NCI-H82 treated with DMSO at 0.1 percent for 48 hours (cell line): ENCODE data around the gene FBLN7.
"Not testable (repeated sequence)": the region's sequence is repeated elsewhere in the genome, so short reads cannot be mapped to it uniquely, and the experiment has no call there.

Experiments used
- DNase-seq: peaks from one replicate; lab custom pipeline; 2025; ENCODE audit not compliant: unreplicated experiment; lab: John Stamatoyannopoulos, UW

Gene FBLN7

GRCh38 chr2:112181571-112182290 is 43.5 kb downstream of the FBLN7 start:
- DNase-seq = no peak

- no peak for DNase-seq
Measured at GRCh38 chr2:112182581-112183034, 44.4 kb downstream of the FBLN7 start.

GRCh38 chr2:112183327-112184025 is 45.3 kb downstream of the FBLN7 start:
- no peak for DNase-seq

GRCh38 chr2:112184121-112184520 is 45.9 kb downstream of the FBLN7 start:
- no peak for DNase-seq

GRCh38 chr2:112185131-112185530 is 46.9 kb downstream of the FBLN7 start:
- DNase-seq = no peak

GRCh38 chr2:112187046-112187715 is 49.0 kb downstream of the FBLN7 start:
- no peak for DNase-seq

GRCh38 chr2:112187805-112188596 is 49.8 kb downstream of the FBLN7 start:
- no peak for DNase-seq

- no peak for DNase-seq
Measured at GRCh38 chr2:112189001-112189556, 50.9 kb downstream of the FBLN7 start.

GRCh38 chr2:112194028-112194427 is 55.8 kb downstream of the FBLN7 start:
- DNase-seq = no peak

- no peak for DNase-seq
Measured at GRCh38 chr2:112194482-112194881, 56.3 kb downstream of the FBLN7 start.

GRCh38 chr2:112195167-112195766 is 57.1 kb downstream of the FBLN7 start:
- no peak for DNase-seq

GRCh38 chr2:112195950-112196349 is 57.8 kb downstream of the FBLN7 start:
- DNase-seq = no peak

- DNase-seq = peak; percentile 92
Measured at GRCh38 chr2:112197868-112198267, 59.7 kb downstream of the FBLN7 start.

GRCh38 chr2:112198780-112199179 is 60.6 kb downstream of the FBLN7 start:
- no peak for DNase-seq

GRCh38 chr2:112199188-112199587 is 61.0 kb downstream of the FBLN7 start:
- no peak for DNase-seq

- DNase-seq = no peak
Measured at GRCh38 chr2:112201696-112202430, 63.7 kb downstream of the FBLN7 start.

GRCh38 chr2:112204411-112204810 is 66.2 kb downstream of the FBLN7 start:
- no peak for DNase-seq

GRCh38 chr2:112207905-112208304 is 69.7 kb downstream of the FBLN7 start:
- not testable (repeated sequence) for DNase-seq

GRCh38 chr2:112216167-112216566 is 78.0 kb downstream of the FBLN7 start:
- no peak for DNase-seq

GRCh38 chr2:112217854-112218253 is 79.7 kb downstream of the FBLN7 start:
- no peak for DNase-seq
